ENCODE data around the gene ZNF484. TPM values are rescaled to one million over a fixed set of nuclear protein-coding genes. Genes with fewer than 3 reads are reported as not detected.
A peak's percentile ranks its signal among the peaks of the same experiment; 100 is the strongest.
"Not testable (repeated sequence)": the region's sequence is repeated elsewhere in the genome, so short reads cannot be mapped to it uniquely, and the experiment has no call there.

ZNF484 gene
- total RNA-seq, 1 donor from 2014 or later = 9.5 TPM

DNA sequence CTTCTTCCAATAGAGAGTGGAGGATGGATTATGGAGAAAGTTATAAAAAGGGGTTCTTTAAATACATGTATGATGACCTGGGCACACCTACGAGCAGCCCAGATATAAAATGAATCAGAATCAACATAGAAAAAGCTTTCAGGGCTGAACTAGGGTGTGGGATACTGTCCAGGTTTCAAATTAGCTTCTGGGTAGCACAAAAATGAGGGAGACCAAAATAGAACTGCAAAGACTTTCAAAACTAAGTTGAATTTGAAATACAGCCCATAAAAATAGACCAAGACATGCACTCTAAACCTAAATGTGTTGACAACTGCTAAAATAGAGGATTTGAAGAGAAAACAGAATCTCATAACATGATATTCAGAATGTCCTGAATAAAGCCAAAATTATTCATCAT lies 17.0 kb downstream of the ZNF484 start:
- no peak for DNase-seq (ENCODE audit: low spot score)

DNA sequence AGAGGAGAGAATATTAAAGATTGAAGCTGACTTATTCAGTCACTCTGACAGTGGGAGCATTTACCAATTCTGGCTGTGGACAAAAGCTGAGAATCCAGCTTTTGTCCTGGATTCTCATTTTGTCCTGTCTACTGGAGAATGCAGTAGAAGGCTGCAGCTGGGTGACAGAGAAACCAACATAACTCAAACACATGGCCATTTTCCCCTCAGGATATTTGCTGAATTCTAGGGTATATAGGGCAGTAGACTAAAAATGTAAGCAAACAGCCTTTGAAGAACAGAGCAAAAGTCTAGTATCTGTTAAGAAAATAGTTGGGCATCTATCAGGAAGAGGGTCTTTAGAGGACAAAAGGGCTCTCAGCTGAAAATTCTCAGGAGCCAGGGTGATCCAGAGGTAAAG lies 20.6 kb downstream of the ZNF484 start:
- DNase-seq (ENCODE audit: low spot score) = no peak

DNA sequence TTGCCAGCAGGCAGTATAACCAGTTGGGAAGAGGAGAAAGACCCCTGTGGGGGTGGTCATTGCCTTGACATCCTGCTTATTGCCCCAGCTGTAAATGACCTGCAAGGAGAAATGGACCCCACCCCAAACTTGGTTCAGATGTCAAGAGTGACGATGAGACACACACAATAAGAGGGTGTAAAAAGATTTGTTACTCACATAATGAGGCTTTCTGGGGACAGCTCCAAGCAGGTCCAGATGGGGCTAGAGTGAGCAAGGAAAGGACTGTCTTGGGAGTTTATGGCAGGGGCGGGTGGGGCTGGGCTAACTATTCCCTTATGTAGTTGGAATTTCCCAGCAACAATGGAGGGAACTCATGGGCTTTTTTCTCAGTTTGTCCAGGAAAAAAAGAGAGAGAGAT lies 24.1 kb downstream of the ZNF484 start:
- no peak for DNase-seq (ENCODE audit: low spot score)

DNA sequence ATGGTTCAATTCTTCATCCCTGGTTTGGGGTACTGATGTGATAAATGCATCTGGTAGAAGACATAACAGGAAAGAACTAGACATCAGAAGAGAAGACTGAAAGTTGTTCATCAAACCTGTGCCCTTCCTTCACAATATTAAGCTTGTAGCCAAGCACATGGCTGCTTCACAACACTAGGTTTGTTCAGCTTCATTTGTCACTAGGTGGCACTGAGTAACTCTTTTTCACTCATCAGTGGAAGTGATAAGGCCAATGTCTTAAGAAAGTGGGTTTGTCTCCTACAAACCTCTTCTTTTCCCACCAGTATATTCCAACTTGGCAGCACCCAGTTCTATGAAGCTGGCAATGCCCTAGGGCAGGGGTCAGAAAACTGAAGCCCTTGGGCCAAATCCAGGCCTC lies 26.9 kb downstream of the ZNF484 start:
- DNase-seq (ENCODE audit: low spot score) = no peak

DNA sequence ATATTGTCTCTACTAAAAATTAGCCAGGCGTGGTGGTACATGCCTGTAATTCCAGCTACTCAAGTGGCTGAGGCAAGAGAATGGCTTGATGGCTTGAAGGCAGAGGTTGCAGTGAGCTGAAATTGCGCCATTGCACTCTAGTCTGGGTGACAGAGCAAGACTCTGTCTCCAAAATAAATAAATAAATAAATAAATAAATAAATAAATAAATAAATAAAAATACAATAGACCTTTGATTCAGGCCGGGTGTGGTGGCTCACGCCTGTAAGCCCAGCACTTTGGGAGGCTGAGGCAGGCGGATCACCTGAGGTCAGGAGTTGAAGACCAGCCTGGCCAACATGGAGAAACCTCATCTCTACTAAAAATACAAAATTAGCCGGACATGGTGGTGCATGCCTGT lies 29.1 kb downstream of the ZNF484 start:
- DNase-seq (ENCODE audit: low spot score) = not testable (repeated sequence)

DNA sequence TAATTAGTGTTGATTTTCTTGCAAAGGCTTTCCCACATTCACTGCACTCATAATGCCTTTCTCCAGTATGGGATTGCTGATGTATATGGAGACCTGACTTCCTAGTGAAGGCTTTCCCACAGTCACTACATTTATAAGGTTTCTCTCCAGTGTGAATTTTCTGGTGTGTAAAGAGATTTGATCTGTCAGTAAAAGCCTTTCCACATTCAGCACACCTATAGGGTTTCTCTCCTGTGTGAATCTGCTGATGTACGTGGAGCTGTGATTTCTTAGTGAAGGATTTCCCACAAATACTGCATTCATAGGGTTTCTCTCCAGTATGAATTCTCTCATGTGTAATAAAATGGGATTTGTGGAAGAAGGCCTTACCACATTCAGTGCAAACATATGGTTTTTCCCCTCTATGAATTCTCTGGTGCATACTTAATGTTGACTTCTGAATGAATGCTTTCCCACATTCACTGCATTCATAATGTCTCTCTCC lies 31.1 kb downstream of the ZNF484 start:
- no peak for DNase-seq (ENCODE audit: low spot score)

DNA sequence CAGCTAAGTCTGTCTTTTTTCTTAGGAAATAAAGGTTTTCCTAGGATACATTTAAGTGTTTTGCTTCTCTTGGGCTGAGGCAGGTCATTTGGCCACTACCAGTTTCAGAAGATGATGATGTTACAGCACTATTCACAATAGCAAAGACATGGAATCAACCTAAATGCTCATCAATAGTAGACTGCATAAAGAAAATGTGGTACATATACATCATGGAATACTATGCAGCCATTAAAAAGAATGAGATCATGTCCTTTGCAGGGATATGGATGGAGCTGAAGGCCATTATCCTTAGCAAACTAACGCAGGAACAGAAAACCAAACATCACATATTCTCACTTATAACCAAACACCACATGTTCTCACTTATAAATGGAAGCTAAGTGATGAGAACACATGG lies 39.4 kb downstream of the ZNF484 start:
- DNase-seq (ENCODE audit: low spot score) = not testable (repeated sequence)

DNA sequence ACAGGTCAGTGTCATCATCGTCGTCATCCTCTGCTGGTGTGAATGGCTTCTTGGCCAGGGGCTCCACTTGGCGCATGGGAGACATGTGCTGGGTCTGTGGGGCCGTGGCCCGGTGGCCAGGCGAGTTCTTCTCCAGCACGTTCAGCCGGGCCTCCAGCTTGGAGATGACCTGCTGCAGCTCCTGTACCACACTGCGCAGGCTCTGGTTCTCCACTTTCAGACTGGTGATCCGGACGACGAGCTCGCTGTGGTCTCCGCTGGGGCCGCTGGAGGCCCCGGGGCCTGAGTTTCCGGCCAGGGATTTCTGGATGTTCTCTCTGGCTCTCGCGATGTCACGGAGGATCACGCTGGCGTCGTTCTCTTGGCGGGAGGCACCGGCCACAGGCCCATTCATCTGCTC lies 40.6 kb downstream of the ZNF484 start:
- no peak for DNase-seq (ENCODE audit: low spot score)

DNA sequence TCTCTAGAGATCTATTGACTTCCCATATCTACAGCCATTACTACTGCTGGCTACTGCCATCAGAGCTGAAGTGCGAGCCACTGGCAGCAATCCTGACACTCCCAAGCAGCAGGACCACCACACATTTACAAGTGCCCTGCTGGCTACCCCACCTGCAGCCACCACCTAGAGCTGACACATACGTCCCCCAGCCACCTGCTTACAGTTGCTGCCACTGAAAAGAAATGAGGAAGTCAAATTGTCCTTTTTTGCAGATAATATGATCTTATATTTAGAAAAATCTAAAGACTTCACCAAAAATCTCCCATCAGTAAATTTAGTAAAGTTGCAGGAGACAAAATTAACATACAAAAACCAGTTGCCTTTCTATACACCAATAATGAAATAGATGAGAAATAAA lies 48.4 kb downstream of the ZNF484 start:
- DNase-seq (ENCODE audit: low spot score) = no peak

DNA sequence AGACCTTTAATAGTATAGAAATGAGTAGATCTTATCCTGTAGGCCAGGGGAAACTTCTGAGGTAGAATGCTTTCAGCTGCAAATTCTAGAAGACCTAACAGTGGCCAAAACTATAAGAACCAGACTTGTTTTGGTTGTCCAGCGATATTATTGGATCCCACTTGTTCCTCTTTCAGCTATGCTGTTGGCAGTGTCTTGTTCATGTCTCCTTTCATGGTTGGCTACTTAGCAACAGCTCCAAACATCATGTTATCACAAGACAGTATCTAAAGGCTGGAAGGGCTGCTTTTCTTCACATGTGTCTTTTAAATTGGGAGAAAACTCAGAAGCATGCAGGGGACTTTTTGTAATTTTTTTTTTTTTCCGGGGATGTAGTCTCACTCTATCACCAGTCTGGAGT lies 52.8 kb downstream of the ZNF484 start:
- not testable (repeated sequence) for DNase-seq (ENCODE audit: low spot score)

DNA sequence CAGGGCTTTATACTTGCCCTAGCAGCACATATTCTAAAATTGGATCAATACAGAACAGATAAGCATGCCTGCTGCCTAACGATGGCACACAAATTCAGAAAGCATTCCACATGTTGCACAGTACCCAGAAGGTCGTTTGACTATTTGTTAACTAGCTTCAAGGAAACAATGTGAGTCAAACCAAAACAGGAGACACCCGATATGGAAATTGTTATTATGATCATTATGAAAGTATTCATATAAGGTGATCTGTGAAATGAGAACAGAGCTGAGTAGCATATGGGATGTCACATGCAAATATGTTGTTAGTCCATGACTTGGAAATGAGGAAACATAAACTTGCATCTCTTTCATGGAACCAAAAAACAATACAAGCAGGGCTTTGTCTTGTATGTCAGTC lies 56.9 kb downstream of the ZNF484 start:
- DNase-seq (ENCODE audit: low spot score) = no peak

DNA sequence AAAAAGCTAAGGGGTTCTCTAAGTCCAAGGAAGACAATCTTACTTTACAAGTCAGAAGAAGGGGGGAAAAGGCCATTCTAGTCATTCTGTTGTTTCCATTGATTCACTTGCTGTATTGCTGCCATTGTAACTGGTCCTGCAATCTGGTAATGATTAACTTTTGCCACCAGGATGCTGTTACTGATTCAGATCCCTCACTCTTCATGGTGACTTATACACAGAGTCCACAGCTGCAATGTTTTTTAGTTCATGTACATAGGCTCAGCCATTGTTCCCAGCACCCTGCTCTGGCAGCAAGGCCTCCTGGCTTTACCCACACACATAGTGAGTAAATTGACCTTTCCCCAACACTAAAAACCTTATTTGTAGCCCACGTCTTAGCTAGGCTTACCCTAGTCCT lies 57.9 kb downstream of the ZNF484 start:
- not testable (repeated sequence) for DNase-seq (ENCODE audit: low spot score)

DNA sequence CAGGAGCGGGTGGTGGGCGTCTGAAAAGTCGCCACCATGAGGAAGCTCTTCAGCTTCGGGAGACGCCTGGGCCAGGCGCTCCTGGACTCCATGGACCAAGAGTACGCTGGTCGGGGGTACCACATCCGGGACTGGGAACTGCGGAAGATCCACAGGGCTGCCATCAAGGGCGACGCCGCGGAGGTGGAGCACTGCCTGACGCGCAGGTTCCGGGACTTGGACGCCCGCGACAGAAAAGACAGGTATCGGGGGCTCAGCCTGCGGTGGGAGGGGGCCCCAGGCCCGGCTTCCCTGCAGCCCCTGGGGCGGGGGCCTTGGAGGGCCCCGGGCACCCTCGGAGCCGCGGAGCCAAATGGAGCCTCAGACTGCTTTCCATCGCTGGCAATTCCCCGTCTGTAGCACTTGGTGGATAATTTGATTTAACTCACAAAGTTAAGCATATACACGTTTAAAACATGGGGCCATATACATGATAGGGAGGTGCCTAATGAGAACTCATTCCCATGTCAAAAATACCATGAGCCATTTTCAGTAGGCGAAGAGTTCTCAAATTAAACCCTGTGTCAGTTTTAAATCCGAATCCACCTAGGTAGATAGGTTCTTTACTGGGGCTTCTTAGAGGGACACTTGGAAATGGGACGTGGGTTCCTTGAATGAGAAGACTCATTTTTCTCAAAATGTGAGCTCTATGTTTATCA lies 68.1 kb downstream of the ZNF484 start:
- DNase-seq (ENCODE audit: low spot score) = not testable (repeated sequence)

DNA sequence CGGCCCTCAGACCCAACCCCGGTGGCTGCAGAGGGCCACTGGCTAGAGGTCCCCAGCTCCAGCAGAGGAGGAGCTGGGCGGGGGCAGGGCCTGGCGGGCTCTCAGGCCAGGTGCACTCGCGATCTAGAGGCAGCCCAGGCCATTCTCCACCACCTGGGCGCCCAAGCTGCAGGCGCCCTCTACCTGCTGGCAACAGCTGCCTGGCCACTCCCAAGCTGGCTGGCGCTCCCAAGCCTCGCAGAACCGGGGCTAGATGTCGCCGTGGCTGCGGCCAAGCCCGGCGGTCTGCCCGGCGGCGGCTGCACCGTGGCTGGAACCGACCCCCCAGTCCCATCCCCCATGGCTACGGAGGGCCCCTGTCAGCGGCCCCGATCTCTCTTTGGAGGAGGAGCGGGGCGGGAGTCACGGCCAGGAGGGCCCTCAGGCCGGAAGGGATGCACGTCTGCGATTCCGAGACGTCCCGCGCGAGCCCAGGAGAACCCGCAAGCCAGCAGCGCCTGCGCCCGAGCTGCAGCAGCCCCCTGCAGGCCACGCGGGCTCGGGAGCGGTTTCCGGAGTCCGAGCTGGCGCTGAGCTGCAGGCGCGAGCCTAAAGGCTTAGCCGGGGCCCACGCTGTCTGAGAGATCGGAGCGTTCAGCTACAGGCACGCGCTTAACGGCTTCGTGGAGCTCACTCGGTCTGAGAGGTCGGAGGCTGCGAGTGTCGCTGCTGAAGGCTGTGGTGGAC lies 68.9 kb downstream of the ZNF484 start:
- DNase-seq (ENCODE audit: low spot score) = peak; percentile 30

DNA sequence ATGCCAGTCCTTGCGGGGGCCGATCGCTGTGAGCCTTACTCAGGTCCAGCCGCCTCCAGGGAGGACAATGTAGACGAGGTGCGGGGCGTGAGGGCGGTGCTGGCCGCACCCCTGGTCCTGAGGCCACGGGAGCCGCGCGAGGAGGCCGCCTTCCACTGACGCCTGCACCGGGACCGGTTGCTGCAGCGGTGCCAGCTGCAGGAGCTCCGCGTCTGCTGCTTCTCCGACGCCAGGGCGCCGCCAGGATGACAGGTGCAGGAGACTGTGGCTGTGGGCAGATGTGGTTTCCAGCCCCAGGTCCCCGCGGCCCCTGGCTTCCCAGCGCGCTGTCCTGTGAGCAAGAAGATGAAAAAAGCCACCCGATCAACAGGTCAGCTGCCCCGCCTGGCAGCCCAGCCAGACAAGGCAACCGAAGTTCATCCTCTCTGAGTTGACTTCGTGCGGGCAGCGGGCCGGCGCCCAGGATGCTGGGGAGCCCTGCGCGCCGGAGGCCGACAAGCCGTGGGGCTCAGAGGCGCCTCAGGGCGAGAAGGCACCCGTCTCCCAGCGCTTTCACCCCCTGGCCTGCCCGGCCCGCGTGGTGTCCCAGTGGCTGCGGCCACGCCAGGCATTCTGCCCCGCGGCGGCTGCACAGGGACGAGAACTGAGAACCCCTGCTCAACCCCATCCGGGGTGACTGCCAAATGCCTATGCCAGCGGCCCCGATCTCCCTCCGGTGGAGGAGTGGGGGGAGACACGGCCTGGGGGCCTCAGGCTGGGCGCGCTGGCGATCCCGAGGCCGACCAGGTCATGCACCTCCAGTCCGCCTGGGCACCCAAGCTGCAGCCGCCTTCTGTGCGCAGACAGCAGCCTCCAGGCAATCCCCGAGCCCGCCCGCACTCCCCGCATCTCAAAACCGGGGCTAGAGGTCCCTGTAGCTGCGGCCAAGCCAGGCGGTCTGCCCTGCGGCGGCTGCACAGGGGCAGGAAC lies 69.8 kb downstream of the ZNF484 start:
- DNase-seq (ENCODE audit: low spot score) = no peak

DNA sequence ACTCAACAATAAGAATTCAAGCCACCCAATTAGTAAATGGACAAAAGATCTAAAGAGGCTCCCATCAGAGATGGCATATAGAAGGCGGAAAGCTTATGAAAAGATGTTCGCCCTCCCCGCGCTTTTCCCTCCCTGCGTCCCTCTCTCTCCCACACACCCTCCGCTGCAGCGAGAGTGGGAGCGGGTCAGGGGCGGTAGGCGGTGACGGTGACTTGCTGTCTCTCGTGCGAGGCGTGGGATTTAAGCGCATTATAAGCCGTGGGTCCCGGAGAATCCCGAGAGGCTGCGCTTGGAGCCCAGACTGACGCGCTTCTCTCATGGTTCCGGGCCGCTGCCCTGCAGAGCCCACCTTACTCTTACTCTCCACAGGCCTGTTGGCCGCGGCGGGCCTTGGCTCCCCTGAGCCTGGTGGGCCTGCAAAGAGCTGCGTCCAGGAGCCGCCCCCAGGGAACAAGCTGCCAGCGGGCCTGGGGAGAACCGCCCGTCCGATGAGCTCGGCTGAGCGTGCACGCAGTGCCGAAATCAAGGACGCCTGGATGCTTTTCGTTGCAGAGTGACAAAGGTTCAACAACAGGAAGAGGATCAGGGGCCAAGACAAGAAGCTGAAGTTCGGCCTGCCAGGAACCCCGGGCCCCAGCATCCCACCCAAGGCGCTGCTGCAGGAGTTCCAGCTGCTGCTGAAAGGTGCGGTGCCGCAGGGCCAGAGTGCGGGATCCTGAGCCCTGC lies 70.6 kb downstream of the ZNF484 start:
- no peak for DNase-seq (ENCODE audit: low spot score)

DNA sequence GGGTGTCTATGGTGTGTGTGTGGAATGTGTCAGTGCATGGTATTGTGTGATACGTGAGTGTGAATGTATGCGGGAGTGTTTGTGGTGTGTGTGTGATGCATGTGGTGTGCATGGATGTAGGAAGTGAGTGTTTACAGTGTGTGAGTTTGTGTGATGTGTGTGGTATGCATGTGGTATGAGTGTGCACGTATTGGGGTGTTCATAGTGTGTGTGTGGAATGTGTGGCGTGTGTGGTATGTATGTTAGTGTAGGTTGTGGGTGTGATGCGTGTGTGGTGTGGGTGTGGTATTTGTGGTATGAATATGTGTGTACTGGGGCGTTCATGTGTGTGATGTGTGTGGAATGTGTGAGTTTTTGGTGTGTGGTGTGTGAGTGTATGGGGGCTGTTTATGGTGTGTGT lies 73.1 kb downstream of the ZNF484 start:
- DNase-seq (ENCODE audit: low spot score) = no peak

DNA sequence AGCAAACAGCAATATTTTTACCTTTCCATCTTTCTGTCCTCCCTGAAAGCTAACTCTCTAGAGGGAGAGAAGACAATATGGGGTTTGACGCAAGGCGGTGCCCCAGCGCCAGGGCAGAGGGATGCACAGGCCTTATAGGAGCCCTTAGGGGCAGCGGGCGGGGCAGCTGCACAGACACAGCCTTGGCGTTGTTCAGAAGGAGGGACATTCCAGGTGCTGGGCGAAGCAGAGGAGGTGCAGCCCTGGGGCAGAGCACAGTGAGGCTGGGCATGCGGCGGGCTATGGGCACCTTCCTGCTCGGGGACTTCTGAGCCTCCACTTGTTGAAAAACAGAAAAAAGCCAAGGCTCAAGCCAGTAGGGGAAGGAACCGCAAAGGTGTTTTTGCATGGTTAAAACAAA lies 79.5 kb downstream of the ZNF484 start:
- DNase-seq (ENCODE audit: low spot score) = no peak

DNA sequence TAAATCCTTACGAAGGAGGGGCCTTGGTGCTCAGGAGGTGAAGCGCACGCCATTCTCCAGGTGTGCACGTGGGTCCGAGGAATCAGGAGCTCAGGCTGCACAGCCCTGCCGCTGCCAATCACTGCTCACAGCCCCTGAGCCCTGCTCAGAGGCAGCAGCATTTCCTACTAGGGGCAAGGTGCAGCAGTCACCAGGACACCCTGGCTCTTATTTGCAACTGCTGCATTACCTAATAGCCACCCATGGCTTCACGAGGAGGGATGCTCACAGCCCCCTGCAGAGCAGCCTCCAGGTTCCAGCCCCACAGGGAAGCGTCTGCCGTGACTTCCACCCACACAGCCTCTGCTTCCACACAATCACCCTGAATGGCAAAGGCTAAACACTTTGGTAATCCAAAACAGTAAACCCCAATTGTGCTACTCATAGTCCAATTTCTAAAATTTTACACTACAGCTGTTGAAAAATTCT lies 81.5 kb downstream of the ZNF484 start:
- DNase-seq (ENCODE audit: low spot score) = not testable (repeated sequence)

DNA sequence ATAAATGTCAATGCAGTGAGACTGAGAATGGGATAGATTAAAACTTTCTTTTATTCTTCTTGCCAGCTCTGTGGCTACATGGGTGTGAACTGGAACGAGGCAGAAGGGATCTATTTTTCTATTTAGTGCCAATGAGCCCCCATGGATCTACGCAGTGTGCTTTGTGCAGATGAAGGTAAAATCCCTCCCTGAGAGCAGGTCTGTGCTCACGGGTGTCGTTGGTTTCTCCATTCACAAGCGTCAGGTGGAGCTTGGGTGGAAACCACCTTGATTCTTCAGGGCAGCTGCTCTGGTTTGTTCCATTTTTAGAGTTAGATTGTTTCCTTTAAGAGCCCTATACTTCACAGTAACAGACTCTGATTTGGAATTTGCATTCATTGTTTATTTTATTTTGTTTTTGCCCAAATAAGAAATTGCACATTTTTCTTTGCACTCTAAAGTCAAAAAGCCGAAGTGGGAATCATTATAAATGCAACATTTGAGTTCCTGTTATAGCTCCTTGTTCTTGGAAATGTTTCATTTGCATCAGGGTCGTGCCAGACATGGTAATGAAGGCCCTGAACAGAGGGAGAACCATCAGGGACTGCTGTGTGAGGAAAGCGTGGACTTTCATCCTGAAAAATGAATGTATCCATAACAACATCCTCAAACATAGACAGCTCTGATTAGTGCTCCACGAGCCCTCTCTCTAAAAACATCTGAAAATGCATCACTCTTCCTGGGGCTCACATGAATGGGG lies 82.1 kb downstream of the ZNF484 start:
- no peak for DNase-seq (ENCODE audit: low spot score)

Measured in mucosa of gallbladder (tissue), 1 donor.